Pancreas (tissue), 10 donors: ENCODE results near the gene TMEM190. TPM values are rescaled to one million over a fixed set of nuclear protein-coding genes. Genes with fewer than 3 reads are reported as not detected.

Experiments
- ATAC-seq, 4 donors: fragments of 200-7000 bp; cut with Tn5 transposase; one replicate each; pipeline versions ENCODE4 v1.8.0 to v1.9.1; 2020; ENCODE audit warnings: mild to moderate bottlenecking in 4 of 4, moderate library complexity in 4 of 4
- DNase-seq, 6 donors: peaks; one replicate each; pipeline ENCODE4 v3.0.0-alpha.2; 2020
- FAIRE-seq: peaks from 2 replicates; lab custom pipeline; 2012; peaks lifted over from hg19 to GRCh38; lab: Jason Lieb, UNC
- H3K27ac ChIP-seq, 4 donors: fragments of 200-600 bp; sonication (generic); 1 replicate in 3 of 4; 2 replicates in 1 of 4; pipeline versions ENCODE4 v1.5.0 to v1.8.0; 2020
- H3K27me3 ChIP-seq, 4 donors: fragments of 200-600 bp; one replicate each; pipeline ENCODE4 v1.8.0; 2021
- H3K36me3 ChIP-seq, 3 donors: fragments of 200-600 bp; sonication (generic) in 1 of 3; one replicate each; pipeline versions ENCODE4 v1.5.0 to v1.8.0; 2020 to 2021
- H3K4me1 ChIP-seq, 3 donors: fragments of 200-600 bp; one replicate each; pipeline ENCODE4 v1.8.0; 2021
- H3K4me3 ChIP-seq, 4 donors: fragments of 200-600 bp; sonication (generic) in 2 of 4; one replicate each; pipeline versions ENCODE4 v1.5.0 to v1.8.0; 2020 to 2021
- H3K9me3 ChIP-seq, 4 donors: fragments of 200-600 bp; one replicate each; pipeline ENCODE4 v1.8.0; 2021
- CTCF ChIP-seq, 4 donors: fragments of 200-600 bp; sonication (generic) in 3 of 4; IDR thresholded peaks; one replicate each; pipeline versions ENCODE4 v1.5.0 to v1.8.0; 2021; ENCODE audit warnings: antibody characterized with exemption in 4 of 4
- WGBS, 2 donors: extraction: QIAGEN DNeasy Blood & Tissue Kit; methylation state at CpG; one replicate each; pipeline ENCODE4 v1.1.7; 2013; 5-methylcytosine and 5-hydroxymethylcytosine counted together
- intact Hi-C, 3 donors: fragments of 100-400 bp; cut with DNase I; formaldehyde crosslinking; loops; one replicate each; pipeline versions ENCODE4 v1.11.1 to v1.14.2; 2022
- polyA plus RNA-seq, 2 donors: library from polyadenylated mRNA; stranded (reverse); fragments of 200-250 nt; gene quantifications; one replicate each; pipeline ENCODE4 v1.2.3, GENCODE V29; 2013
- total RNA-seq, 6 donors: library from RNA; stranded (reverse); fragmentation: NEBNext Ultra II Directional in 4 of 6; extraction: Animal tissue kit (Norgen Biotek cat#: 25700) in 4 of 6; gene quantifications; one replicate each; pipeline versions ENCODE4 v1.2.1 to v1.2.4, GENCODE V29; 2021 to 2023
- donor health status: healthy with polysubstance abuse.
- donor health status: DM: no; HTN: no; CAD: no; lungs with moderate emphysema.
- donor health status: DM: no; HTN: no; CAD: no.
- donor health status: control.
- donor health status: control.
- donor health status: Bipolar disorder and iron deficiency.
- donor health status: DM: yes; HTN: yes; CAD: no.
- donor health status: DM: no; HTN: no; CAD: no.
- donor health status: DM: no; HTN: no; CAD: no.
- donor health status: DM: yes; HTN: yes; CAD: no.

Gene TMEM190
- total and polyA plus RNA-seq, 8 donors: 0.45 TPM; not detected in 7

- H3K4me3 ChIP-seq: no peak overlapping the region
- H3K4me1 ChIP-seq: no peaks in the 10 kb centered on the region
- intact Hi-C loops: no loop called here
- TF ChIP-seq CTCF (IDR thresholded peaks at IDR 0.05): no peak
- no peaks in the 10 kb centered on the region for H3K27me3 ChIP-seq
- DNase-seq (peak in 1 of 6 donors; percentile 63), FAIRE-seq (no peak), ATAC-seq (no peak)
- H3K9me3 ChIP-seq: no peaks in the 10 kb centered on the region
- no peak overlapping the region for H3K27ac ChIP-seq
- peaks cover 0 to 4% (median 0%) of the 10 kb centered on the region in 3 donors for H3K36me3 ChIP-seq
- 92 to 93% methylated on average over 32 to 41 of the region's 41 CpGs for WGBS, 2 donors
Observed at GRCh38 chr19:55346725-55347441, 29.7 kb upstream of the TMEM190 start.

- TF ChIP-seq CTCF (IDR thresholded peaks at IDR 0.05): no peak
- ATAC-seq (no peak), FAIRE-seq (no peak), DNase-seq (peak in 1 of 6 donors; percentile 61)
- Histone ChIP-seq H3K9me3 (no peaks in the 10 kb centered on the region), H3K4me3 (no peak overlapping the region), H3K4me1 (no peaks in the 10 kb centered on the region), H3K36me3 (peaks cover 0 to 4% (median 0%) of the 10 kb centered on the region in 3 donors), H3K27me3 (no peaks in the 10 kb centered on the region), H3K27ac (no peak overlapping the region)
- 89 to 91% methylated on average over 10 of the region's 10 CpGs for WGBS, 2 donors
- intact Hi-C loops: no loop called here
Observed at GRCh38 chr19:55347442-55348009, 29.1 kb upstream of the TMEM190 start.

GRCh38 chr19:55348317-55349034, 28.1 kb upstream of the TMEM190 start:
- H3K36me3 ChIP-seq: no peaks in the 10 kb centered on the region
- no peak for FAIRE-seq
- H3K4me3 ChIP-seq: no peak overlapping the region
- H3K9me3 ChIP-seq: no peaks in the 10 kb centered on the region
- peak in 1 of 6 donors; percentile 48 for DNase-seq
- WGBS, 2 donors: 78% methylated on average over 22 of the region's 22 CpGs
- intact Hi-C loops: no loop called here
- H3K27ac ChIP-seq: no peak overlapping the region
- ATAC-seq: no peak
- peaks cover 0 to 2% (median 0%) of the 10 kb centered on the region in 4 donors for H3K27me3 ChIP-seq
- no peak for TF ChIP-seq CTCF (IDR thresholded peaks at IDR 0.05)
- H3K4me1 ChIP-seq: peaks cover 0 to 1% (median 0%) of the 10 kb centered on the region in 3 donors

- Histone ChIP-seq H3K9me3 (no peaks in the 10 kb centered on the region), H3K27me3 (peaks cover 0 to 5% (median 0%) of the 10 kb centered on the region in 4 donors), H3K27ac (no peak overlapping the region), H3K4me3 (no peak overlapping the region), H3K4me1 (peaks cover 0 to 3% (median 0%) of the 10 kb centered on the region in 3 donors), H3K36me3 (no peaks in the 10 kb centered on the region)
- WGBS, 2 donors: 58 to 59% methylated on average over 11 of the region's 11 CpGs
- DNase-seq: no peak
- intact Hi-C loops: no loop called here
- ATAC-seq: no peak
- TF ChIP-seq CTCF (IDR thresholded peaks at IDR 0.05): no peak
- no peak for FAIRE-seq
Observed at GRCh38 chr19:55350620-55351315, 25.9 kb upstream of the TMEM190 start.
